ENCODE results near the gene CYSTM1.
"Not testable (repeated sequence)": the region's sequence is repeated elsewhere in the genome, so short reads cannot be mapped to it uniquely, and the experiment has no call there.

DNA sequence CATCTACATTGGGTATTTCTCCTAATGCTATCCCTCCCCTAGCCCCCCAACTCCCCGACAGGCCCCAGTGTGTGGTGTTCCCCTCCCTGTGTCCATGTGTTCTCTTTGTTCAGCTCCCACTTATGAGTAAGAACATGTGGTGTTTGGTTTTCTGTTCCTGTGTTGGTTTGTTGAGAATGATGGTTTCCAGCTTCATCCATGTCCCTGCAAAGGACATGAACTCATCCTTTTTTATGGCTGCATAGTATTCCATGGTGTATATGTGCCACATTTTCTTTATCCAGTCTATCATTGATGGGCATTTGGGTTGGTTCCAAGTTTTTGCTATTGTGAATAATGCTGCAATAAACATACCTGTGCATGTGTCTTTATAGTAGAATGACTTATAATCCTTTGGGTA is 23.9 kb downstream of the CYSTM1 start:
- TF ChIP-seq, protein P1, sequence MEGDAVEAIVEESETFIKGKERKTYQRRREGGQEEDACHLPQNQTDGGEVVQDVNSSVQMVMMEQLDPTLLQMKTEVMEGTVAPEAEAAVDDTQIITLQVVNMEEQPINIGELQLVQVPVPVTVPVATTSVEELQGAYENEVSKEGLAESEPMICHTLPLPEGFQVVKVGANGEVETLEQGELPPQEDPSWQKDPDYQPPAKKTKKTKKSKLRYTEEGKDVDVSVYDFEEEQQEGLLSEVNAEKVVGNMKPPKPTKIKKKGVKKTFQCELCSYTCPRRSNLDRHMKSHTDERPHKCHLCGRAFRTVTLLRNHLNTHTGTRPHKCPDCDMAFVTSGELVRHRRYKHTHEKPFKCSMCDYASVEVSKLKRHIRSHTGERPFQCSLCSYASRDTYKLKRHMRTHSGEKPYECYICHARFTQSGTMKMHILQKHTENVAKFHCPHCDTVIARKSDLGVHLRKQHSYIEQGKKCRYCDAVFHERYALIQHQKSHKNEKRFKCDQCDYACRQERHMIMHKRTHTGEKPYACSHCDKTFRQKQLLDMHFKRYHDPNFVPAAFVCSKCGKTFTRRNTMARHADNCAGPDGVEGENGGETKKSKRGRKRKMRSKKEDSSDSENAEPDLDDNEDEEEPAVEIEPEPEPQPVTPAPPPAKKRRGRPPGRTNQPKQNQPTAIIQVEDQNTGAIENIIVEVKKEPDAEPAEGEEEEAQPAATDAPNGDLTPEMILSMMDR (IDR thresholded peaks at IDR 0.05; ENCODE audit: low read depth, low read length) = not testable (repeated sequence)
- not testable (repeated sequence) for TF ChIP-seq POLR2A (IDR thresholded peaks at IDR 0.05; ENCODE audit: extremely low read depth, insufficient read length)

Data from NB4 (cell line).